DOHH2 (cell line): ENCODE data around the gene CIT.

Experiments
- H3F3A ChIP-seq: fragments of 200-600 bp; sonication (generic), shearing (Covaris generic); 2 replicates; pipeline ENCODE4 v1.6.0; 2016; ENCODE audit warnings: antibody characterized with exemption, mild to moderate bottlenecking; ENCODE audit not compliant: control insufficient read depth, insufficient read depth
- H3K27ac ChIP-seq: fragments of 200-600 bp; sonication (generic); 2 replicates; pipeline ENCODE4 v1.5.1; 2014; ENCODE audit warnings: low read depth, mild to moderate bottlenecking, low read length, moderate library complexity
- H3K27me3 ChIP-seq: fragments of 200-600 bp; sonication (generic); 2 replicates; pipeline ENCODE4 v1.6.1; 2014; ENCODE audit warnings: mild to moderate bottlenecking, low read length, mixed read lengths; ENCODE audit not compliant: control insufficient read depth
- H3K36me3 ChIP-seq: fragments of 200-600 bp; sonication (generic); 2 replicates; pipeline ENCODE4 v1.6.1; 2014; ENCODE audit warnings: mild to moderate bottlenecking, low read length, moderate library complexity, mixed read lengths; ENCODE audit not compliant: control insufficient read depth
- H3K4me1 ChIP-seq: fragments of 200-600 bp; sonication (generic); 2 replicates; pipeline ENCODE4 v1.6.1; 2014; ENCODE audit warnings: mild to moderate bottlenecking, low read length, mixed read lengths; ENCODE audit not compliant: control insufficient read depth
- H3K4me2 ChIP-seq: fragments of 200-600 bp; sonication (generic); 2 replicates; pipeline ENCODE4 v1.6.0; 2014; ENCODE audit warnings: mild to moderate bottlenecking, low read length, moderate library complexity
- H3K4me3 ChIP-seq: fragments of 200-600 bp; sonication (generic); 2 replicates; pipeline ENCODE4 v1.5.1; 2014; ENCODE audit warnings: mild to moderate bottlenecking, low read length, mixed read lengths
- H3K79me2 ChIP-seq: fragments of 200-600 bp; sonication (generic); 2 replicates; pipeline ENCODE4 v1.6.1; 2014; ENCODE audit warnings: mild to moderate bottlenecking, low read length, mixed read lengths; ENCODE audit not compliant: control insufficient read depth
- H3K9me2 ChIP-seq: fragments of 200-600 bp; sonication (generic); replicated peaks from 2 replicates; pipeline ENCODE4 v1.6.1; 2014; ENCODE audit warnings: mild to moderate bottlenecking, low read length, mixed read lengths; ENCODE audit not compliant: control insufficient read depth
- H3K9me3 ChIP-seq: fragments of 200-600 bp; sonication (generic); 2 replicates; pipeline ENCODE4 v1.6.1; 2014; ENCODE audit warnings: antibody characterized with exemption, low read length, mixed read lengths; ENCODE audit not compliant: control insufficient read depth, insufficient read depth
- H4K20me1 ChIP-seq: fragments of 200-600 bp; sonication (generic); 2 replicates; pipeline ENCODE4 v1.6.0; 2014; ENCODE audit warnings: low read depth, mild to moderate bottlenecking, antibody characterized with exemption, low read length, moderate library complexity; ENCODE audit not compliant: control insufficient read depth, insufficient read depth
- EZH2phosphoT487 ChIP-seq: fragments of 200-600 bp; sonication (generic); IDR thresholded peaks from 2 replicates; pipeline ENCODE4 v1.6.1; 2017; ENCODE audit warnings: borderline replicate concordance, mild to moderate bottlenecking, antibody characterized with exemption, low read length, moderate library complexity, mixed read lengths
- TF ChIP-seq, protein P1 (sequence below): fragments of 200-600 bp; sonication (generic); IDR thresholded peaks from one replicate; pipeline ENCODE4 v1.5.1; 2014; ENCODE audit warnings: antibody characterized with exemption, mild to moderate bottlenecking, low read depth, low read length; ENCODE audit not compliant: poor library complexity, severe bottlenecking

CIT gene

DNA sequence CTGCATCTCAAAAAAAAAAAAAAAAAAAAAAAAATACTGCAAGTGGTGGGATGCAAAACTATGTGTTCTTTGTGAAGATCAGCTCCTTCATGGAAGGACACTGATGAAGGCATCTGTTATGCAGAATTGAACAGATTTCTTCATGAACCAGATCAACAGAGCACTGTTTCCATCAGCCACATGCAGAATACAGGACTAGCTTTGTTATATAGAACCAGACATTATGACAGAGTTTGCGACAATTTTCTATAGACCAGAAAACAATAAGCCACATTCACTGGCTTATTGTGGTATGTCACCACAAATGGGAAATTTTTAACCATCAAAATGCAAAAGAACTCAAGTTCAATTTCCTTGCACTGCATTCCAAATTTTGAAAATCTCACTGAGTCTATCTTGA lies 34.7 kb downstream of the CIT start:
- Histone ChIP-seq H3K4me2 (no peak overlapping the region), H3K4me1 (no peaks in the 10 kb centered on the region), H3K27me3 (no peaks in the 10 kb centered on the region), H3K79me2 (peaks cover 24% of the 10 kb centered on the region), H3K9me3 (no peaks in the 10 kb centered on the region), H3K36me3 (peaks cover 75% of the 10 kb centered on the region), H3K9me2 (no peaks in the 10 kb centered on the region), H3K4me3 (no peak overlapping the region), H3F3A (no peaks in the 10 kb centered on the region), H4K20me1 (no peaks in the 10 kb centered on the region), H3K27ac (no peak overlapping the region)
- TF ChIP-seq, protein P1, sequence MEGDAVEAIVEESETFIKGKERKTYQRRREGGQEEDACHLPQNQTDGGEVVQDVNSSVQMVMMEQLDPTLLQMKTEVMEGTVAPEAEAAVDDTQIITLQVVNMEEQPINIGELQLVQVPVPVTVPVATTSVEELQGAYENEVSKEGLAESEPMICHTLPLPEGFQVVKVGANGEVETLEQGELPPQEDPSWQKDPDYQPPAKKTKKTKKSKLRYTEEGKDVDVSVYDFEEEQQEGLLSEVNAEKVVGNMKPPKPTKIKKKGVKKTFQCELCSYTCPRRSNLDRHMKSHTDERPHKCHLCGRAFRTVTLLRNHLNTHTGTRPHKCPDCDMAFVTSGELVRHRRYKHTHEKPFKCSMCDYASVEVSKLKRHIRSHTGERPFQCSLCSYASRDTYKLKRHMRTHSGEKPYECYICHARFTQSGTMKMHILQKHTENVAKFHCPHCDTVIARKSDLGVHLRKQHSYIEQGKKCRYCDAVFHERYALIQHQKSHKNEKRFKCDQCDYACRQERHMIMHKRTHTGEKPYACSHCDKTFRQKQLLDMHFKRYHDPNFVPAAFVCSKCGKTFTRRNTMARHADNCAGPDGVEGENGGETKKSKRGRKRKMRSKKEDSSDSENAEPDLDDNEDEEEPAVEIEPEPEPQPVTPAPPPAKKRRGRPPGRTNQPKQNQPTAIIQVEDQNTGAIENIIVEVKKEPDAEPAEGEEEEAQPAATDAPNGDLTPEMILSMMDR, result no peak
- no peak for TF ChIP-seq EZH2phosphoT487

DNA sequence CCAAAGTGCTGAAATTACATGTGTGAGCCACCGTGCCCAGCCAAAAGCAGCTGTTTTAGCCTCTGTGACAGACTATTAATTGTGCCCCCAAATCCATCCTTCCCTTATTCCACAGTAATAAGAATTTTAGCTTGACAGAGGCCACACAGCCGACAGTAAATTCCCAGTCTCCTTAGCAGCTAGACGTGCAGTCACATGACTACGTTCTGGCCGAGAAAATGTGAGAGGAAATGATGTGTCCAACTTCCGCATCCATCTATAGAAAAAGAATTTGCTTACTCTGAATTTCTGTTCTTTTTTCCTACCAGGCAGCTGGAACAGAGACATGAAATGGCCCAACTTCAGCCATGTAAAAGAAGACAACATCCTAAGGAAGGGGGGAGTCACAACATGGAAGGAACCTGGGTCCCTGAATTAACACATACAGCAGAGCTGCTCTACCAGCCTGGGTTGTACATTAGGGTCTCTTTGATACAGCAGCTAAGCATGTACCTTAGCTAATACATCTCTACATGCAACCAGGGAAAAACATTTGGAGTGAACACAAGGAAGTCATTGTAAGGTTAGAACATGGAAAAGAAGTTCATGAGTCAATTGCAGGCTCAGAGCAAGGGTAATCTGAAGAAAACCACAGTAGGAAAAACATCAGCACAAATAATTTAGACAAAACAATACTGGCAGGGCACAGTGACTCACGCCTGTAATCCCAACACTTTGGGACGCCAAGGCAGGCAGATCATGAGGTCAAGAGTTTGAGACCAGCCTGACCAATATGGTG lies 35.5 kb downstream of the CIT start:
- Histone ChIP-seq H3F3A (no peaks in the 10 kb centered on the region), H4K20me1 (no peaks in the 10 kb centered on the region), H3K4me1 (no peaks in the 10 kb centered on the region)

DNA sequence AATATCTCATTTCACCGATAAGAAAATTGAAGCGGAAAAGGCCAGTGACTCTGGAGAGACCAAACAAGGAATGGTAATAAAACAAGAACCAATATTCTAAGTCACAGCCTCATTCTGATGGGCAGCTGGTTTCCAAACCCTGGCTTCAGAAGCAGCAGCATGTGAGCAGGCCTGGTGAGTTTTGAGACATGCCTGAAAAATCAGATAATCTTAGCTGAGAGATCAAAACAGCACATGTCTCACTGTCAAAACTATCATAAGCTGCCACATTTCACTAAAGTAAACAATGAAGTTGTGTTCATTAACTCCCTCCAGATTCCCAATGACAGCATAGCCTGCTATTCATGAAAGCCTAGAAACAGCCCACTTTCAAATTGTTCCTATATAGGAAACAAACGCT lies 36.5 kb downstream of the CIT start:
- no peaks in the 10 kb centered on the region for H3K9me2 ChIP-seq
- H3F3A ChIP-seq, result no peaks in the 10 kb centered on the region
- TF ChIP-seq, protein P1, result no peak
- TF ChIP-seq EZH2phosphoT487, result no peak
- H3K4me3 ChIP-seq, result no peak overlapping the region
- H3K36me3 ChIP-seq, result peaks cover 79% of the 10 kb centered on the region
- H3K27ac ChIP-seq, result no peak overlapping the region
- peaks cover 27% of the 10 kb centered on the region for H3K79me2 ChIP-seq
- H4K20me1 ChIP-seq, result no peaks in the 10 kb centered on the region
- H3K4me1 ChIP-seq, result no peaks in the 10 kb centered on the region
- no peaks in the 10 kb centered on the region for H3K9me3 ChIP-seq
- no peaks in the 10 kb centered on the region for H3K27me3 ChIP-seq
- H3K4me2 ChIP-seq, result no peak overlapping the region

More for the DNA sequence above, 35.5 kb downstream of the CIT start:
- no peak overlapping the region for H3K27ac ChIP-seq
- no peak overlapping the region for H3K4me2 ChIP-seq
- TF ChIP-seq, protein P1, result no peak
- no peak for TF ChIP-seq EZH2phosphoT487
- no peaks in the 10 kb centered on the region for H3K9me2 ChIP-seq
- H3K36me3 ChIP-seq, result peaks cover 81% of the 10 kb centered on the region
- no peaks in the 10 kb centered on the region for H3K27me3 ChIP-seq
- no peaks in the 10 kb centered on the region for H3K9me3 ChIP-seq
- H3K79me2 ChIP-seq, result peaks cover 28% of the 10 kb centered on the region
- H3K4me3 ChIP-seq, result no peak overlapping the region
